Spleen (tissue), 7 donors: ENCODE measurements around the gene SLC35F1.

Experiments used
- CTCF ChIP-seq, 11 experiments: fragments of 200-600 bp in 7 of 11; fragments of 450-650 bp in 4 of 11; sonication (generic) in 4 of 11; IDR thresholded peaks in 8 of 11; conservative IDR thresholded peaks in 3 of 11; 1 replicate in 7 of 11; 2 replicates in 4 of 11; pipeline versions ENCODE4 v1.4.0 to v1.8.0; 2016 to 2021; ENCODE audit warnings: antibody characterized with exemption in 11 of 11, inconsistent platforms in 4 of 11, mild to moderate bottlenecking in 1 of 11
- POLR2A ChIP-seq, 3 donors: fragments of 450-650 bp; IDR thresholded peaks; one replicate each; pipeline ENCODE4 v1.5.1; 2017; ENCODE audit warnings: antibody characterized with exemption in 3 of 3, mild to moderate bottlenecking in 1 of 3
- donor health status: DM: no; HTN: no; CAD: no; lungs with moderate emphysema.
- donor health status: DM: no; HTN: no; CAD: no.
- donor health status: DM: no; HTN: no; CAD: no.

DNA sequence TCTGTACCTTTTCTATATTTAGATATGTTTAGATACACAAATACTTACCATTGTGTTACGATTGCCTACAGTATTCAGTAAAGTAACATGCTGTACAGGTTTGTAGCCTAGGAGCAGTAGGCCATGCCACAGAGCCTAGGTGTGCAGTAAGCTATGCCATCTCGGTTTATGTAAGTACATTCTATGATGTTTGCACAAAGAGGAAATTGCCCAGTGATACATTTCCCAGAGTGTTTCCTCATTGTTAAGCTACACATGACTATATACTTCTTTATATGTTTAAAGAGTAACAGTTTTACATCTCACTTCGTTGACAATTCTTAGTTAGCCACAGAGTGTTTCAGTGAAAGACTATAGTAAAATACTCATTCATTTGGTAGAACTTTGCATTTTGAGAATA is 51.5 kb downstream of the SLC35F1 start:
- TF ChIP-seq POLR2A (IDR thresholded peaks at IDR 0.05) (no peak), CTCF (IDR thresholded peaks at IDR 0.05 in 8 of 11, conservative IDR thresholded peaks at IDR 0.05 in 3 of 11) (no peak)
